ENCODE results near the gene FANCI. TPM values are rescaled to one million over a fixed set of nuclear protein-coding genes. Genes with fewer than 3 reads are reported as not detected.

Gene FANCI
- total and polyA plus RNA-seq, 7 donors: 2.0 to 16.0 (median 2.8) TPM

- DNase-seq: no peak
- TF ChIP-seq EP300 (IDR thresholded peaks at IDR 0.05) (no peak), POLR2A (IDR thresholded peaks at IDR 0.05) (no peak)
- Histone ChIP-seq H3K4me1 (no peaks in the 10 kb centered on the region), H3K4me3 (no peak overlapping the region), H3K27me3 (no peaks in the 10 kb centered on the region), H3K36me3 (no peaks in the 10 kb centered on the region), H3K27ac (no peak overlapping the region), H3K9me3 (no peaks in the 10 kb centered on the region)
- 95 to 97% methylated on average over 4 of the region's 4 CpGs for WGBS, 2 donors
- intact Hi-C loops (cut with DNase I): no loop called here
Measured at GRCh38 chr15:89282631-89283030, 38.9 kb downstream of the FANCI start.

- no peaks in the 10 kb centered on the region for H3K36me3 ChIP-seq
- intact Hi-C loops (cut with DNase I): no loop called here
- H3K9me3 ChIP-seq: no peaks in the 10 kb centered on the region
- no peak overlapping the region for H3K27ac ChIP-seq
- H3K27me3 ChIP-seq: no peaks in the 10 kb centered on the region
- H3K4me3 ChIP-seq: no peak overlapping the region
- DNase-seq: no peak
- 87 to 99% methylated on average over 4 of the region's 4 CpGs for WGBS, 2 donors
- no peak for TF ChIP-seq POLR2A (IDR thresholded peaks at IDR 0.05)
- TF ChIP-seq CTCF (IDR thresholded peaks at IDR 0.05): no peak
- TF ChIP-seq POLR2AphosphoS5 (IDR thresholded peaks at IDR 0.05): no peak
- no peaks in the 10 kb centered on the region for H3K4me1 ChIP-seq
Measured at GRCh38 chr15:89283201-89283600, 39.4 kb downstream of the FANCI start.

GRCh38 chr15:89291934-89292438 is 48.2 kb downstream of the FANCI start:
- H3K4me3 ChIP-seq: no peak overlapping the region
- intact Hi-C loops (cut with DNase I): no loop called here
- H3K9me3 ChIP-seq: no peaks in the 10 kb centered on the region
- WGBS, 2 donors: 89 to 93% methylated on average over 2 of the region's 2 CpGs
- no peak overlapping the region for H3K27ac ChIP-seq
- no peak for DNase-seq
- no peaks in the 10 kb centered on the region for H3K4me1 ChIP-seq
- peaks cover 0 to 9% (median 0%) of the 10 kb centered on the region in 4 donors for H3K36me3 ChIP-seq
- H3K27me3 ChIP-seq: no peaks in the 10 kb centered on the region
- TF ChIP-seq CTCF (IDR thresholded peaks at IDR 0.05): no peak
- TF ChIP-seq EP300 (IDR thresholded peaks at IDR 0.05): no peak

- Histone ChIP-seq H3K9me3 (no peaks in the 10 kb centered on the region), H3K27me3 (no peaks in the 10 kb centered on the region), H3K4me1 (no peaks in the 10 kb centered on the region), H3K36me3 (peaks cover 0 to 9% (median 0%) of the 10 kb centered on the region in 4 donors), H3K4me3 (no peak overlapping the region), H3K27ac (no peak overlapping the region)
- no peak for DNase-seq
- intact Hi-C loops (cut with DNase I): no loop called here
- TF ChIP-seq CTCF (IDR thresholded peaks at IDR 0.05) (no peak), POLR2AphosphoS5 (IDR thresholded peaks at IDR 0.05) (no peak), EP300 (IDR thresholded peaks at IDR 0.05) (no peak), POLR2A (IDR thresholded peaks at IDR 0.05) (no peak)
- WGBS, 2 donors: 93 to 95% methylated on average over 2 of the region's 2 CpGs
Measured at GRCh38 chr15:89293012-89293411, 49.2 kb downstream of the FANCI start.

- intact Hi-C loops (cut with DNase I): loop anchor here (2.0 kb wide), 1 partner anchor 93 kb away; no protein-coding TSS in a partner anchor
- Histone ChIP-seq H3K4me3 (no peak overlapping the region), H3K27me3 (no peaks in the 10 kb centered on the region)
Measured at GRCh38 chr15:89299896-89300295, 56.1 kb downstream of the FANCI start.

More at GRCh38 chr15:89299896-89300295, 56.1 kb downstream of the FANCI start:
- Histone ChIP-seq H3K9me3 (no peaks in the 10 kb centered on the region), H3K36me3 (no peaks in the 10 kb centered on the region), H3K4me1 (no peaks in the 10 kb centered on the region), H3K27ac (no peak overlapping the region)
- no peak for DNase-seq
- TF ChIP-seq POLR2A (IDR thresholded peaks at IDR 0.05): no peak
- TF ChIP-seq EP300 (IDR thresholded peaks at IDR 0.05): no peak
- no peak for TF ChIP-seq POLR2AphosphoS5 (IDR thresholded peaks at IDR 0.05)
- TF ChIP-seq CTCF (IDR thresholded peaks at IDR 0.05): no peak

Data from sigmoid colon (tissue), 7 donors.